ENCODE measurements around the gene TUBA1A.
"Not testable (repeated sequence)": the region's sequence is repeated elsewhere in the genome, so short reads cannot be mapped to it uniquely, and the experiment has no call there.

DNA sequence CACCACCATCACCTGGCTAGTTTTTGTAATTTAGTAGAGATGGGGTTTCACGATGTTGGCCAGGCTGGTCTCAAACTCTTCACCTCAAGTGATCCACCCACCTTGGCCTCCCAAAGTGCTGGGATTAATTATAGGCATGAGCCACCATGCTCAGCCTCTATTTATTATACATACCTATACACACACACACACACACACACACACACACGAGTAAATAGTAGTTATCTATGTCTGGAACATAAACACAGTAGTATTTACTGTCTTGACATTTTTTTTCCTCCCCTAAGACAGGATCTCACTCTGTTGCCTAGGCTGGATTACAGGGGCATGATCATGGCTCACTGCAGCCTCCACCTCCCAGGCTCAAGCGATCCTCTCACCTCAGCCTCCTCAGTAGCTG, 51.9 kb downstream of the TUBA1A start:
- TF ChIP-seq, protein P1, sequence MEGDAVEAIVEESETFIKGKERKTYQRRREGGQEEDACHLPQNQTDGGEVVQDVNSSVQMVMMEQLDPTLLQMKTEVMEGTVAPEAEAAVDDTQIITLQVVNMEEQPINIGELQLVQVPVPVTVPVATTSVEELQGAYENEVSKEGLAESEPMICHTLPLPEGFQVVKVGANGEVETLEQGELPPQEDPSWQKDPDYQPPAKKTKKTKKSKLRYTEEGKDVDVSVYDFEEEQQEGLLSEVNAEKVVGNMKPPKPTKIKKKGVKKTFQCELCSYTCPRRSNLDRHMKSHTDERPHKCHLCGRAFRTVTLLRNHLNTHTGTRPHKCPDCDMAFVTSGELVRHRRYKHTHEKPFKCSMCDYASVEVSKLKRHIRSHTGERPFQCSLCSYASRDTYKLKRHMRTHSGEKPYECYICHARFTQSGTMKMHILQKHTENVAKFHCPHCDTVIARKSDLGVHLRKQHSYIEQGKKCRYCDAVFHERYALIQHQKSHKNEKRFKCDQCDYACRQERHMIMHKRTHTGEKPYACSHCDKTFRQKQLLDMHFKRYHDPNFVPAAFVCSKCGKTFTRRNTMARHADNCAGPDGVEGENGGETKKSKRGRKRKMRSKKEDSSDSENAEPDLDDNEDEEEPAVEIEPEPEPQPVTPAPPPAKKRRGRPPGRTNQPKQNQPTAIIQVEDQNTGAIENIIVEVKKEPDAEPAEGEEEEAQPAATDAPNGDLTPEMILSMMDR (IDR thresholded peaks at IDR 0.05), result not testable (repeated sequence)
- TF ChIP-seq POLR2A, POLR2AphosphoS5 (IDR thresholded peaks at IDR 0.05): not testable (repeated sequence)
